Right cardiac atrium (tissue), 5 donors: ENCODE data around the gene COL9A1. TPM values are rescaled to one million over a fixed set of nuclear protein-coding genes. Genes with fewer than 3 reads are reported as not detected.
"Not testable (repeated sequence)": the region's sequence is repeated elsewhere in the genome, so short reads cannot be mapped to it uniquely, and the experiment has no call there.

Experiments used
- ATAC-seq, 2 donors: fragments of 200-7000 bp; cut with Tn5 transposase; one replicate each; pipeline versions ENCODE4 v1.8.0 to v1.9.1; 2020; ENCODE audit warnings: moderate library complexity in 2 of 2, mild to moderate bottlenecking in 1 of 2
- DNase-seq, 3 donors: peaks; one replicate each; pipeline ENCODE4 v3.0.0-alpha.2; 2020
- H3K27ac ChIP-seq: one replicate; pipeline ENCODE4 v1.5.1; 2013; ENCODE audit warnings: mild to moderate bottlenecking, low read length, control low read depth, moderate library complexity
- H3K27me3 ChIP-seq: one replicate; pipeline ENCODE4 v1.6.1; 2013; ENCODE audit not compliant: control insufficient read depth, insufficient read depth
- H3K4me1 ChIP-seq: one replicate; pipeline ENCODE4 v1.6.1; 2013; ENCODE audit warnings: low read length; ENCODE audit not compliant: control insufficient read depth, insufficient read depth
- H3K4me3 ChIP-seq: one replicate; pipeline ENCODE4 v1.5.1; 2013; ENCODE audit warnings: low read length, control low read depth
- H3K9me3 ChIP-seq: one replicate; pipeline ENCODE4 v1.6.1; 2013; ENCODE audit warnings: low read length; ENCODE audit not compliant: control insufficient read depth
- WGBS: extraction: QIAGEN DNeasy Blood & Tissue Kit; methylation state at CpG from one replicate; pipeline ENCODE4 v1.1.7; 2013; 5-methylcytosine and 5-hydroxymethylcytosine counted together
- intact Hi-C, 4 donors: fragments of 100-400 bp; cut with DNase I; formaldehyde crosslinking; loops; one replicate each; pipeline versions ENCODE4 v1.11.0 to v1.14.0; 2022 to 2023
- long read RNA-seq, 4 donors: library from polyadenylated mRNA; unstranded; transcript quantifications; one replicate each; pipeline ENCODE4 v2.0.0, GENCODE V29; 2020 to 2021
- polyA plus RNA-seq: library from polyadenylated mRNA; stranded (reverse); fragments of 200-250 nt; gene quantifications from one replicate; pipeline ENCODE4 v1.2.3, GENCODE V29; 2013
- total RNA-seq, 4 donors: library from RNA; stranded (reverse); fragmentation: NEBNext Ultra II Directional; extraction: Animal tissue kit (Norgen Biotek cat#: 25700); gene quantifications; one replicate each; pipeline ENCODE4 v1.2.1, GENCODE V29; 2021
- donor health status: healthy with polysubstance abuse.
- donor health status: DM: no; HTN: yes; CAD: no.
- donor health status: DM: no; HTN: no; CAD: no.
- donor health status: DM: no; HTN: yes; CAD: no; lungs with severe emphysema.
- donor health status: DM: yes; HTN: yes; CAD: no.

The COL9A1 gene
- 10 to 100 TPM in 1 of 4 donors, 1 to 10 TPM in 3; 1.9 to 14.3 (median 4.7) TPM for total RNA-seq
- 6.0 TPM for polyA plus RNA-seq
- long read RNA-seq, donor 1, transcript COL9A1-201 (32 exons, 3,051 nt) = major isoform, 30 of 35 reads
- long read RNA-seq, donor 1, partial matches to known transcripts = 1 of 35 reads
- long read RNA-seq, donor 1, other reads (novel, unspliced or antisense) = 3 of 35 reads
- long read RNA-seq, donor 2, transcript COL9A1-201 (32 exons, 3,051 nt) = major isoform, 7 of 10 reads
- long read RNA-seq, donor 2, partial matches to known transcripts = 1 of 10 reads
- long read RNA-seq, donor 2, other reads (novel, unspliced or antisense) = 2 of 10 reads
- long read RNA-seq, donor 3, transcript COL9A1-201 (32 exons, 3,051 nt) = major isoform, 8 of 14 reads
- long read RNA-seq, donor 3, partial matches to known transcripts = 1 of 14 reads
- long read RNA-seq, donor 3, other reads (novel, unspliced or antisense) = 5 of 14 reads
- long read RNA-seq, donor 4, transcript COL9A1-201 (32 exons, 3,051 nt) = major isoform, 28 of 40 reads
- long read RNA-seq, donor 4, partial matches to known transcripts = 4 of 40 reads
- long read RNA-seq, donor 4, other reads (novel, unspliced or antisense) = 7 of 40 reads

- no peaks in the 10 kb centered on the region for H3K27me3 ChIP-seq
- intact Hi-C loops = loop anchor here in 1 of 4 donors (10.0 kb wide), 1 partner anchor 712 kb away; no protein-coding TSS in a partner anchor
- H3K4me3 ChIP-seq = no peak within 1 kb of the TSS
- no peaks in the 10 kb centered on the region for H3K9me3 ChIP-seq
- no peak for DNase-seq
- 70% methylated on average over 5 of the region's 5 CpGs for WGBS
- H3K27ac ChIP-seq = no peak within 1 kb of the TSS
- no peaks in the 10 kb centered on the region for H3K4me1 ChIP-seq
- ATAC-seq = no peak
These were observed at the start of gene COL9A1 for GRCh38 chr6:70303034-70303525. Gene COL9A1 (minus strand): TSS chr6:70303084. CDS start chr6:70302924, 160 bp downstream.

DNA sequence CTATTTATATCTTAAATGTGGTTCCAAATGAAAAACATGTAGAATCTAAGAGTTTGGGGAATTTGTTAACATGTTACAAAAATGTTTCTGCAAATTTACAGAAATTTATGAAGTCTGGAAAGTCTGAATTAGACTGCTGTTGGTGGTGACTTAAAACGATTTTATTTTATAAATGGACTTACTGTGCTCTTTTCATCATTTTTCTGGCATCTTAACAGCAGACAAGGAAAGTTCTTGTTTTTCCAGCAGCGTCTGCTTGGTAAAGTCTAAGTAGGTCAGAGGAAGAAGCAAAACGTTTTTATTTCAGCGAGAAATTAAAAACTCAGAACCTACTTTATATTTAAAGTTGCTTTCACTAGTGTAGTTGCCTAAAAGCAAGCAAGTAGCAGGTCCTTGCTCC lies 48.6 kb upstream of the COL9A1 start:
- Histone ChIP-seq H3K4me3 (no peak overlapping the region), H3K4me1 (no peaks in the 10 kb centered on the region), H3K9me3 (no peaks in the 10 kb centered on the region), H3K27me3 (no peaks in the 10 kb centered on the region), H3K27ac (no peak overlapping the region)
- DNase-seq = no peak
- 36% methylated on average over 4 of the region's 4 CpGs for WGBS
- intact Hi-C loops = no loop called here
- peak in 1 of 2 donors; percentile 38 for ATAC-seq

- no peaks in the 10 kb centered on the region for H3K4me1 ChIP-seq
- intact Hi-C loops = no loop called here
- WGBS = 86% methylated on average over 1 of the region's 1 CpG
- H3K9me3 ChIP-seq = no peaks in the 10 kb centered on the region
- ATAC-seq = no peak
- no peak for DNase-seq
- no peak overlapping the region for H3K4me3 ChIP-seq
- no peak overlapping the region for H3K27ac ChIP-seq
- no peaks in the 10 kb centered on the region for H3K27me3 ChIP-seq
These were observed 42.7 kb upstream of the COL9A1 start for GRCh38 chr6:70345619-70346018.

DNA sequence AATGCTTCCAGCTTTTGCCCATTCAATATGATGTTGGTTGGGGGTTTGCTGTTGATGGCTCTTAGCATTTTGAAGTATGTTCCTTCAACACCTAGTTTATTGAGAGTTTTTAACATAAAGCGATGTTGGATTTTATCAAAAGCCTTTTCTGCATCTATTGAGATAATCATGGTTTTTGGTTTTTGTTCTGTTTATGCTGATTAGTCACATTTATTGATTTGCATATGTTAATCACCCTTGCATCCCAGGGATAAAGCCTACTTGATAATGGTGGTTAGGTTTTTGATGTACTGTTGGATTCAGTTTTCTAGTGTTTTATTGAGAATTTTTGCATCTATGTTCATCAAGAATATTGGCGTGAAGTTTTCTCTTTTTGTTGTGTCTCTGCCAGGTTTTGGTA lies 40.4 kb upstream of the COL9A1 start:
- Histone ChIP-seq H3K27me3 (no peaks in the 10 kb centered on the region), H3K27ac (no peak overlapping the region), H3K4me3 (no peak overlapping the region), H3K4me1 (no peaks in the 10 kb centered on the region), H3K9me3 (no peaks in the 10 kb centered on the region)
- DNase-seq (no peak), ATAC-seq (no peak)
- 85% methylated on average over 2 of the region's 2 CpGs for WGBS
- intact Hi-C loops = no loop called here

- H3K9me3 ChIP-seq, DNase-seq, H3K27me3 ChIP-seq, intact Hi-C loops, H3K4me1 ChIP-seq, H3K4me3 ChIP-seq, ATAC-seq, H3K27ac ChIP-seq: not testable (repeated sequence)
- WGBS = 98% methylated on average over 2 of the region's 2 CpGs
These were observed 36.9 kb upstream of the COL9A1 start for GRCh38 chr6:70339810-70340209.

GRCh38 chr6:70338775-70339174 lies 35.9 kb upstream of the COL9A1 start:
- Histone ChIP-seq H3K4me3 (no peak overlapping the region), H3K4me1 (no peaks in the 10 kb centered on the region), H3K9me3 (no peaks in the 10 kb centered on the region), H3K27me3 (no peaks in the 10 kb centered on the region), H3K27ac (no peak overlapping the region)
- ATAC-seq (no peak), DNase-seq (no peak)
- intact Hi-C loops = no loop called here

GRCh38 chr6:70337743-70338105 lies 34.8 kb upstream of the COL9A1 start:
- no peaks in the 10 kb centered on the region for H3K27me3 ChIP-seq
- no peaks in the 10 kb centered on the region for H3K9me3 ChIP-seq
- H3K27ac ChIP-seq = no peak overlapping the region
- 54% methylated on average over 3 of the region's 3 CpGs for WGBS
- ATAC-seq (no peak), DNase-seq (no peak)
- intact Hi-C loops = no loop called here
- H3K4me1 ChIP-seq = no peaks in the 10 kb centered on the region
- no peak overlapping the region for H3K4me3 ChIP-seq

DNA sequence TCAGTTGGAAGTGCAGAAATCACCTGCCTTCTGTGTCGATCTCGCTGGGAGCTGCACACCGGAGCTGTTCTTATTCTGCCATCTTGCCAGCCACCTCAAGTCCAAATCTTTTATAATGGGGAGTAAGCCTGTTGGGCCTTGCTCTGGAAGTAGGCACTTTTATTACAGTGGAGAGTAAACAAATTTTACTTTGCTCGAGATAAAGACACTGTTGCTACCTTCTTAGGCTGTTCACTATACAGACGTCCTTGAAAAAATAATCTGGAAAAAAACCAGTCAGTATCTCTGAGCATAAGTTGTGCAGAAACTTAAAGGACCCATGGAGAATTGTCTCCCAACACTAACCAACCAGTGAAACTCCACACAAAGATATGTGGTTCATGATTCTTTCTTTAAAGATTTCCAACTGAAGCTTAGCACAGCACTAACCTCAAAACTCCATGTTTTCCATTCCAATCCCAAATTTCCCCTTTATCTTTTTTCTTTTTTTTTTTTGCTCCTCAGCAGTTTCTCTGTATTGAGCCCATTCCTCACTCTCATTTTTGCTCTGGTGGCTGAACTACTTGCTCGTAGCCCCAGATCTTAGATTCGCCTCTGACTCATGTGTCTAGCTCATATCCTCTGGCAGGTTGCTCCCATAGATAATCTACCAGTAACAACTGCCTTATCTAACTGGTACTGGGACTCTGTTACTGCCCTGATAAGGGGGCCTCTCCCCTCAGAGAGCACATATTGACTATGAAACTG lies 34.3 kb upstream of the COL9A1 start:
- DNase-seq (no peak), ATAC-seq (peak in 1 of 2 donors; percentile 53)
- WGBS = 52% methylated on average over 7 of the region's 7 CpGs
- H3K9me3 ChIP-seq = no peaks in the 10 kb centered on the region
- H3K27me3 ChIP-seq = no peaks in the 10 kb centered on the region
- intact Hi-C loops = no loop called here
- no peak overlapping the region for H3K4me3 ChIP-seq
- no peaks in the 10 kb centered on the region for H3K4me1 ChIP-seq
- H3K27ac ChIP-seq = no peak overlapping the region

DNA sequence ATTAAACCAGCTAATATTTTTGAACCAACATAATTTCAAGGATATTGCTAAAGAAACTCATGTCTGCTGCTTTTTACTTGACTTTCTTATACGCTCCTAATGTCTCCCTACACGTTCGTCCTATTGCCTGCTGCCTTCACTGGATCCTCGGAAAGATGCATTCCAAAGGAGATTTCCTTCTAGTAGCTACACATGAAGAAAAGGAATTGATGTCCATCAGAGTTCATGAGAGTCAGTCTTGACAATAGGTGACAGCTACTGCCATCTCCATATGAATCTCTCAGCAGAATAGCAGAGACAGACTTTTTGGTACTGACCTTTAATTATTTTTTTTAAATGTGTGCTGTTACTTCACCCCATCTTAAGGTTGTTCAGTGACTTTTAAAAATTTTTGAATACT lies 24.2 kb upstream of the COL9A1 start:
- Histone ChIP-seq H3K4me3 (no peak overlapping the region), H3K27ac (no peak overlapping the region), H3K4me1 (no peaks in the 10 kb centered on the region), H3K27me3 (no peaks in the 10 kb centered on the region), H3K9me3 (no peaks in the 10 kb centered on the region)
- DNase-seq (no peak), ATAC-seq (no peak)
- WGBS = 53% methylated on average over 4 of the region's 4 CpGs
- intact Hi-C loops = no loop called here

DNA sequence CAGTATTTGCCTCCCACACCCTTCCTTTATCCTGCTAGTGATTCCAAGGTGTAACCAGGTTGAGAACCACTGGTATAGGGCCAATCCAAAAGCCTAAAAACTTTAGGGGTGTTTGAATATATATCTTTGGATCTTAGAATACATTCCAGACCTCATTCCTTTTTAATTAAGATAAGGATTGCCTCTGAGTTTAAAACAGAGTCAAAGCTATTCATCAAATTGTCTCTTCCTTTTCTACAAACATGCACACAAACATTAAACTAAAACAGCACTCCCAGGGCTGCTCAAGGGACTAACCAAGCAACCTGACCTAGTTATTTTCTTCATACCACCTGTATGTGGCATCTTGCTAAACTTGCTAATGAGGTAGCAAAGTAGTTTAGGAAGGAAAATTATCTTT lies 22.1 kb upstream of the COL9A1 start:
- Histone ChIP-seq H3K9me3 (no peaks in the 10 kb centered on the region), H3K27ac (no peak overlapping the region), H3K27me3 (no peaks in the 10 kb centered on the region), H3K4me1 (no peaks in the 10 kb centered on the region), H3K4me3 (no peak overlapping the region)
- no peak for ATAC-seq
- no peak for DNase-seq
- intact Hi-C loops = no loop called here

- not testable (repeated sequence) for DNase-seq, H3K27ac ChIP-seq, H3K9me3 ChIP-seq, ATAC-seq, H3K27me3 ChIP-seq, H3K4me3 ChIP-seq, H3K4me1 ChIP-seq
- 92% methylated on average over 12 of the region's 12 CpGs for WGBS
- intact Hi-C loops = loop anchor here in 1 of 4 donors (10.0 kb wide), 1 partner anchor 47 kb away; no protein-coding TSS in a partner anchor
These were observed 14.9 kb upstream of the COL9A1 start for GRCh38 chr6:70317799-70318198.
